Suprapubic skin (tissue), 4 donors: ENCODE results near the gene SURF4.

Source experiments
- EP300 ChIP-seq: sonication (generic); formaldehyde crosslinking; IDR thresholded peaks from one replicate; pipeline ENCODE4 v1.6.1; 2017; ENCODE audit warnings: antibody characterized with exemption
- POLR2A ChIP-seq, 2 donors: fragments of 450-650 bp; IDR thresholded peaks; one replicate each; pipeline ENCODE4 v1.6.1; 2017; ENCODE audit warnings: antibody characterized with exemption in 2 of 2, mild to moderate bottlenecking in 2 of 2, moderate library complexity in 2 of 2
- POLR2AphosphoS5 ChIP-seq, 3 donors: sonication (generic); formaldehyde crosslinking; IDR thresholded peaks; one replicate each; pipeline ENCODE4 v1.6.1; 2017; ENCODE audit warnings: antibody characterized with exemption in 3 of 3
- TF ChIP-seq, protein P1 (sequence below), 2 donors: fragments of 200-600 bp in 1 of 2; fragments of 450-650 bp in 1 of 2; sonication (generic) in 1 of 2; IDR thresholded peaks; one replicate each; pipeline ENCODE4 v1.5.1; 2016 to 2019; ENCODE audit warnings: antibody characterized with exemption in 2 of 2, mild to moderate bottlenecking in 1 of 2, moderate library complexity in 1 of 2

DNA sequence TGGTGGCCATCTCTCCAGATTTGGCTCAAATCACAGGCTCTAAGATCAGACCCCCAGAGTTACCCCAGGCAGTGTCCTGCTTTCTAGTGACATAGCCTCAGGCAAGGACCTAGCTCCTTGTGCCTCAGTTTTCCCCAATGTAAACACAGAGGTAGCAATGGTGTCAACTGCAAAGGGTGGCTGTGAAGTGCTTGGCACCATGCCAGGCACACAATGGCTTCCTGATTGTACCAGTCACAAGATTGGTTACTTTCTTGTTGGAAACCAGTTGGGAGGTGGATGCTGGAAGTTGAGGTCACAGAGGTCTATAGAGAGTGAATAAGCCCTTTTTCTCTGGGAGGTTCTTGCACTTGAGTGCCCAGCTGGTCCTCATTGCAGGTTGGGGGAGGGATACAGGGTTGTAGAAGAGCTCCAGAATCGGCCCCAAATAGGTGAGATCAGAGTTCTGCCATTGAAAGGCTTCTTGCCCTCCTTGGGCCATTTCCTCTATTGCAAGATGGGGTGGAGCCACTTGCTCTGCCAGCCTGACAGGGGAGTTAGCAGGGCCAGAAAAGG is 2.6 kb upstream of the SURF4 start:
- TF ChIP-seq, protein P1, sequence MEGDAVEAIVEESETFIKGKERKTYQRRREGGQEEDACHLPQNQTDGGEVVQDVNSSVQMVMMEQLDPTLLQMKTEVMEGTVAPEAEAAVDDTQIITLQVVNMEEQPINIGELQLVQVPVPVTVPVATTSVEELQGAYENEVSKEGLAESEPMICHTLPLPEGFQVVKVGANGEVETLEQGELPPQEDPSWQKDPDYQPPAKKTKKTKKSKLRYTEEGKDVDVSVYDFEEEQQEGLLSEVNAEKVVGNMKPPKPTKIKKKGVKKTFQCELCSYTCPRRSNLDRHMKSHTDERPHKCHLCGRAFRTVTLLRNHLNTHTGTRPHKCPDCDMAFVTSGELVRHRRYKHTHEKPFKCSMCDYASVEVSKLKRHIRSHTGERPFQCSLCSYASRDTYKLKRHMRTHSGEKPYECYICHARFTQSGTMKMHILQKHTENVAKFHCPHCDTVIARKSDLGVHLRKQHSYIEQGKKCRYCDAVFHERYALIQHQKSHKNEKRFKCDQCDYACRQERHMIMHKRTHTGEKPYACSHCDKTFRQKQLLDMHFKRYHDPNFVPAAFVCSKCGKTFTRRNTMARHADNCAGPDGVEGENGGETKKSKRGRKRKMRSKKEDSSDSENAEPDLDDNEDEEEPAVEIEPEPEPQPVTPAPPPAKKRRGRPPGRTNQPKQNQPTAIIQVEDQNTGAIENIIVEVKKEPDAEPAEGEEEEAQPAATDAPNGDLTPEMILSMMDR (IDR thresholded peaks at IDR 0.05): no peak
- TF ChIP-seq POLR2A (IDR thresholded peaks at IDR 0.05): no peak
- no peak for TF ChIP-seq POLR2AphosphoS5 (IDR thresholded peaks at IDR 0.05)
- no peak for TF ChIP-seq EP300
